ENCODE data around the gene SCT. TPM values are rescaled to one million over a fixed set of nuclear protein-coding genes. Genes with fewer than 3 reads are reported as not detected.

The SCT gene
- total RNA-seq, 1 experiment from 2014 or later: not detected

DNA sequence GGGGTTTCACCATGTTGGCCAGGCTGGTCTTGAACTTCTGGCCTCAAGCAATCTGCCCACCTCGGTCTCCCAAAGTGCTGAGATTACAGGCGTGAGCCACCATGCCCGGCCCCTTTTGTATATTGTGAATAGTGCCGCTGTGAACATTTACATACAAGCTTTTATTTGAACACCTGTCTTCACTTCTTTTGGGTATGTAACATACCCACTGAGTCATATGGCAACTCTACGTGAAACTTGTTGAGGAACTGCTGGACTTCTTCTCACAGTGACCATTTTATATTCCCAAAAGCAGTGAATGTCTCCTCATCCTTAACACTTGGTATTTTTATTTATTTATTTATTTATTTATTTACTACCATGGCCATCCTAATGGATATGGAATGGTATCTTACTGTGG lies 3.9 kb upstream of the SCT start:
- no peaks in the 10 kb centered on the region for H3K9me3 Mint-ChIP-seq (ENCODE audit: unreplicated experiment)
- POLR2A ChIA-PET: interaction anchor here (3.0 kb wide), 1 partner anchor 11 kb away, joined by 10 read pairs; no protein-coding TSS in a partner anchor
- CTCF ChIA-PET: no interaction called here
- H3K27ac Mint-ChIP-seq (ENCODE audit: low read depth, unreplicated experiment): no peak overlapping the region
- TF ChIP-seq, protein P1, sequence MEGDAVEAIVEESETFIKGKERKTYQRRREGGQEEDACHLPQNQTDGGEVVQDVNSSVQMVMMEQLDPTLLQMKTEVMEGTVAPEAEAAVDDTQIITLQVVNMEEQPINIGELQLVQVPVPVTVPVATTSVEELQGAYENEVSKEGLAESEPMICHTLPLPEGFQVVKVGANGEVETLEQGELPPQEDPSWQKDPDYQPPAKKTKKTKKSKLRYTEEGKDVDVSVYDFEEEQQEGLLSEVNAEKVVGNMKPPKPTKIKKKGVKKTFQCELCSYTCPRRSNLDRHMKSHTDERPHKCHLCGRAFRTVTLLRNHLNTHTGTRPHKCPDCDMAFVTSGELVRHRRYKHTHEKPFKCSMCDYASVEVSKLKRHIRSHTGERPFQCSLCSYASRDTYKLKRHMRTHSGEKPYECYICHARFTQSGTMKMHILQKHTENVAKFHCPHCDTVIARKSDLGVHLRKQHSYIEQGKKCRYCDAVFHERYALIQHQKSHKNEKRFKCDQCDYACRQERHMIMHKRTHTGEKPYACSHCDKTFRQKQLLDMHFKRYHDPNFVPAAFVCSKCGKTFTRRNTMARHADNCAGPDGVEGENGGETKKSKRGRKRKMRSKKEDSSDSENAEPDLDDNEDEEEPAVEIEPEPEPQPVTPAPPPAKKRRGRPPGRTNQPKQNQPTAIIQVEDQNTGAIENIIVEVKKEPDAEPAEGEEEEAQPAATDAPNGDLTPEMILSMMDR (IDR thresholded peaks at IDR 0.05; ENCODE audit: unreplicated experiment): no peak
- H3K4me1 Mint-ChIP-seq (ENCODE audit: insufficient read depth, unreplicated experiment): no peaks in the 10 kb centered on the region
- H3K4me3 Mint-ChIP-seq (ENCODE audit: unreplicated experiment): no peak overlapping the region
- no peak for DNase-seq (ENCODE audit: unreplicated experiment)
- intact Hi-C loops (cut with micrococcal nuclease): no loop called here
- no peaks in the 10 kb centered on the region for H3K27me3 Mint-ChIP-seq (ENCODE audit: insufficient read depth, unreplicated experiment)
- H3K36me3 Mint-ChIP-seq (ENCODE audit: insufficient read depth, unreplicated experiment): peaks cover 21% of the 10 kb centered on the region
- BruUV-seq (replicated peaks): no TSS peak

GRCh38 chr11:629237-629583 lies 2.2 kb upstream of the SCT start:
- H3K9me3 Mint-ChIP-seq (ENCODE audit: unreplicated experiment): no peaks in the 10 kb centered on the region
- H3K27me3 Mint-ChIP-seq (ENCODE audit: insufficient read depth, unreplicated experiment): no peaks in the 10 kb centered on the region
- ChIA-PET CTCF (no interaction called here), POLR2A (interaction anchor here (0.8 to 3.0 kb wide), 2 partner anchors 13 to 23 kb away, joined by 3 to 10 read pairs; no protein-coding TSS in a partner anchor)
- no peak overlapping the region for H3K4me3 Mint-ChIP-seq (ENCODE audit: unreplicated experiment)
- peaks cover 15% of the 10 kb centered on the region for H3K36me3 Mint-ChIP-seq (ENCODE audit: insufficient read depth, unreplicated experiment)
- TF ChIP-seq, protein P1 (IDR thresholded peaks at IDR 0.05; ENCODE audit: unreplicated experiment): no peak
- no peak overlapping the region for H3K27ac Mint-ChIP-seq (ENCODE audit: low read depth, unreplicated experiment)
- DNase-seq (ENCODE audit: unreplicated experiment): no peak
- intact Hi-C loops (cut with micrococcal nuclease): no loop called here
- H3K4me1 Mint-ChIP-seq (ENCODE audit: insufficient read depth, unreplicated experiment): no peaks in the 10 kb centered on the region
- BruUV-seq (replicated peaks): no TSS peak

GRCh38 chr11:628056-628455 lies 1.1 kb upstream of the SCT start:
- CTCF ChIA-PET: no interaction called here
- DNase-seq (ENCODE audit: unreplicated experiment): no peak
- H3K4me3 Mint-ChIP-seq (ENCODE audit: unreplicated experiment): no peak overlapping the region
- H3K4me1 Mint-ChIP-seq (ENCODE audit: insufficient read depth, unreplicated experiment): no peaks in the 10 kb centered on the region
- POLR2A ChIA-PET: no interaction called here
- H3K27me3 Mint-ChIP-seq (ENCODE audit: insufficient read depth, unreplicated experiment): no peaks in the 10 kb centered on the region
- TF ChIP-seq, protein P1 (IDR thresholded peaks at IDR 0.05; ENCODE audit: unreplicated experiment): no peak
- no peak overlapping the region for H3K27ac Mint-ChIP-seq (ENCODE audit: low read depth, unreplicated experiment)
- no peaks in the 10 kb centered on the region for H3K9me3 Mint-ChIP-seq (ENCODE audit: unreplicated experiment)
- peaks cover 15% of the 10 kb centered on the region for H3K36me3 Mint-ChIP-seq (ENCODE audit: insufficient read depth, unreplicated experiment)
- intact Hi-C loops (cut with micrococcal nuclease): no loop called here
- no TSS peak for BruUV-seq (replicated peaks)

DNA sequence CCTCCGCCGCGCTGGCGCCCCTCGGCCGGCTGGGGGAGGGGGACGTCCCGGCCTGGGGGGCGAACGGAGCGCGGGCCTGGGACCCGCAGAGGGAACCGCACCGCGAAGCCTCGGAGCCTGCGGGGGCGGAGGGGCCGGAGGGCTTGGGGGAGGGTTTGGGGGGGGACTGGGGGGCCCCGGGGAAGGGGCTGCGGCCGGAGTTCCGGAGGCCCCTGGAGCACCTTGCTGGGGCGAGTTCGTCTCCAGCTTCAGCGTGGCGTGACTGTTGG lies 261 bp upstream of the SCT start:
- H3K4me1 Mint-ChIP-seq (ENCODE audit: insufficient read depth, unreplicated experiment): no peaks in the 10 kb centered on the region
- no peak for DNase-seq (ENCODE audit: unreplicated experiment)
- ChIA-PET CTCF (no interaction called here), POLR2A (no interaction called here)
- no peaks in the 10 kb centered on the region for H3K27me3 Mint-ChIP-seq (ENCODE audit: insufficient read depth, unreplicated experiment)
- no peak overlapping the region for H3K27ac Mint-ChIP-seq (ENCODE audit: low read depth, unreplicated experiment)
- H3K9me3 Mint-ChIP-seq (ENCODE audit: unreplicated experiment): no peaks in the 10 kb centered on the region
- peaks cover 15% of the 10 kb centered on the region for H3K36me3 Mint-ChIP-seq (ENCODE audit: insufficient read depth, unreplicated experiment)
- no peak overlapping the region for H3K4me3 Mint-ChIP-seq (ENCODE audit: unreplicated experiment)
- intact Hi-C loops (cut with micrococcal nuclease): no loop called here
- TF ChIP-seq, protein P1 (IDR thresholded peaks at IDR 0.05; ENCODE audit: unreplicated experiment): no peak
- BruUV-seq (replicated peaks): no TSS peak
